NCI-H82 (cell line): ENCODE measurements around the gene GPR156.
"Not testable (repeated sequence)": the region's sequence is repeated elsewhere in the genome, so short reads cannot be mapped to it uniquely, and the experiment has no call there.

Experiments used
- DNase-seq: peaks from one replicate; lab custom pipeline; 2025; lab: John Stamatoyannopoulos, UW

The GPR156 gene

DNA sequence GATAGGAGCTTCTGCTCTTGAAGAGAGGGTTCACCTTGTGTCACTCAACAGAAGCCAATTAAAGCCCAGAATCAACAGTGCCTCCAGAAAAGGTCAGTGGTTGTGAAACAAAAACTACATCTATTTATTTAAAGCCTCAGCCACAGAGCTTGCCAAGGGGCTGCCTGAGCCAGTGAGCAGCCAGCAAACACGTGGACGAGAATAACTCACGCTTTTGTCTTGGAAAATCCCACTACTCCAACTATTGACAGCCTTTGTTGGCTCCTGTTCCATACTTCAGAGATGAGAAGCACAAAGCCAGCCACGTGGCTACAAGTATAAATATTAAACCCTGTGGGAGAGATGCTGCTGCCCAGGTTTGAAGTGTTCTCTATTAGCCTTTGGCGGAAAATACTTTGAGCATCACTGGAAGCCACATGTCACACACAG, 10.3 kb downstream of the GPR156 start:
- peak; percentile 48 for DNase-seq

DNA sequence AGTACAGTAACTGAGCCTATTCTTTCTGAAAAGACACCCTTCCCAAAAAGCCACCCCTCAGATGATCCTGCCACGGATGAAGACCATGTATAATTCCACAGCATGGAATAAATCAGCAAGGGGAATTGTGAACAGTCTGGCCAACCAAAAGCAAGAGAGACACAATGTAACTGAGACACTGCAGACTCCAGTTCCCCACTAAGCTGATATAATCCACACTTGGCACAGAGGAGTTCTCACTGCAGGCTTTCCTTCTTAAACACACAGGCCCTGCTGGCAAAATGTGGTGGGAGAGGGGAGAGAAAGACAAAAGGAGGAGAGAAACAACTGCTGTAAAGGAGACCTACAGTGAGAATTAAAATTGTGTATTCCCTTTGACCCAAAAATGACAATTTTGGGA, 12.7 kb downstream of the GPR156 start:
- peak; percentile 97 for DNase-seq

DNA sequence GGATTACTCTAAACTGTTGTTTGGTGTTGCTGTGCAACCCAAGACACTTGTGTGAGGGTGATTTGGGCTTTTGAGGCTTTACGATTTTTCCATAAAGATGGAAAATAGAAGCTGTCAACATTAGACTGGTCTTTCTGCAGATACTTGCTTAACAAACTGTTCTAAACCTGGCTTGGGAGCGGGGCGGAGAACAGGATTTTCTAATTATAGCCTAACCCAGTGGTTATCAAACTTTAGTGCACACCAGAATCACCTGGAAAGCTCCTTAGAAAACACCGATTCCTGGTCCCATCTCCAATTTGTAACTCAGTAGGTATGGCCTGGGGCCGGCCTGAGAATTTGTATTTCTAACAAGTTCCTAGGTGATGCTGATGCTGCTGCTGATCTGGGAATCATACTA, 19.0 kb downstream of the GPR156 start:
- DNase-seq, result no peak

DNA sequence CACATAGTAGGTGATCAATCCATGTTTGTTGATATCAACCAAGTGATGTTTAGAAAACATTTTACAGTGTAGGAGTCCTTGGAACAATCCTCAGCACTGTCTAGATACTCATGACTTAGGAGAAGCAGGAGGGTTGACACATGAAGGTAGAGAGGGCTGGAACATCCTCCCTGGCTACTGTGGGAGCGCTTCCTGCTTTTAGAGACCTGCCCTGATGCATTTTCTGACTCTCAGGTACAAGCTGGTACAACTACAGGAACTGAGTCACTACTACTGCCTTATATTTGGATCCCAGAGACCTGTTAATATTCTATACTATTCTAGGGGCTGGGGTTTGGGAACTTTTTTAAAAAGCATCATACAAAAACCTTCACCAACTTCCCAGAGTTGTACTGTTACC, 20.1 kb downstream of the GPR156 start:
- DNase-seq, result no peak

DNA sequence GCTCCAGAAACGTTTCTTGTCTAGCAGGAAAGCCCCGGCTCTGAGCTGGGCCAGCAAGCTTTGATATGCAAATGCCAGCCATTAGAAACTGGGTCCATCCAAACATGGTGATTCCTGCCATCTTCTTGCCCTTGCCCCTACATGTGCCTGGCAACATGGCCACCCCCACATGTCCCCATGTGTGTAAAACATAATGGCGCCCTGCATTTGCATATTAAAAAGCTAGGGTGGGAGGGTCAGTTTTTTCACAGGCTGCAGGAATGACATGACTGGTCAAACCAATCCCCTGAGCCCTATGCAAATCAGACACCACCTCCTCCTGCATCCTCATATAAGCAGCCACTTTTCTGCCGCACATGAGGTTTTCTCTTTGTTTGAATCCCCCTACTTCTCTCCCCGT, 21.2 kb downstream of the GPR156 start:
- DNase-seq, result no peak

DNA sequence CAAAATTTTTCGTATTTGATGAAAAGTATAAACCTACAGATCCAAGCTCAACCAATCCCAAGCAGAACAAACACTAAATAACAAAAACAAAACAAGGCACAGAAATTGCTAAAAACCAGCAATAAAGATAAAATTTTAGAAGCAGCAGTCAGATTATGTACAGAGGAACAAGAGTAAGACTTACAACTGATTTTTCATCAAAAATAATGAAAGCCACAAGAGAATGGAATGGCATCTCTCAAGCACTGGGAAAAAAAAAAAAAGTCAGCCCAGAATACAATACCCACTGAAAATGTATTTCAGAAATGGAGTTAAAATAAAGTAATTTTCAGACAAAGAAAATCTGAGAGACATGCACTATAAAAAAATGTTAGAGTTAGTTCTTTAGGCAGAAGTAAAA, 27.0 kb downstream of the GPR156 start:
- no peak for DNase-seq

DNA sequence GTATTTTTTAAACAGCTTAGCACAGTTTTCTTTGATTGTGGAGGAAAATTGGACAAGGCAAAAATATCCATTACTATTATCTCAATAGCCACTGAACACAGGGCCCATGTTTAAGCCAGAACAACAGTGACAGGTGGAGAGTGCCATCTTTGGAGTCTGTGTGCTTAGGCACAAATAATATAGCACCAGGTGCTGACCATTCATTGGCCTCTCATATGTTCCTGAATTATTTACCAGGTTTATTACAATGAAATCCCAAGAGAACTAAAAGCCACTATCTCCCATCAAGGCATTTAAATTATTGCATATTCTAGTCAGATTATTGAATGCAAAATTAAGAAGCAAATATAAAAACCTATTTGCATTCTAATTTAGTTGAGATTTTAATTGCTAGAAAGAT, 39.6 kb downstream of the GPR156 start:
- peak; percentile 20 for DNase-seq

DNA sequence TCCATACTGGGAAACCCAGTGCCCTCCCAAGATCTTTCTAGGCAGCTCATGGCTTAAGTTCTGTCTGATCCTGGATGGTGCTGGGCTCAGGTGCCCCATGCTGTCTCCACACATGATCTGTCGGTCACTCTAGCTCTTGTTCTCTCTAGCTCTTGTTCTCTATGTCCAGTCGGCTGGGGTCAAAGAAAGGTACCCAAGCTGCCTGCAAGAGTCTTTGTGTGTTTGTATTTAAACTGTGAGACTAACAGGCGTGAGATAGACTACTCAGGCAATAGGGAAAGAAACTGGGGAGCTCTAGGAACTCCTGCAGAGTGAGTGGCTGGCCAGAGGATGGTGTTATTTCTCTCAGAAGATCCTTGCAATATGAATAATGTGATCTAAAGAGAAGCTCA, 40.2 kb downstream of the GPR156 start:
- peak; percentile 57 for DNase-seq

DNA sequence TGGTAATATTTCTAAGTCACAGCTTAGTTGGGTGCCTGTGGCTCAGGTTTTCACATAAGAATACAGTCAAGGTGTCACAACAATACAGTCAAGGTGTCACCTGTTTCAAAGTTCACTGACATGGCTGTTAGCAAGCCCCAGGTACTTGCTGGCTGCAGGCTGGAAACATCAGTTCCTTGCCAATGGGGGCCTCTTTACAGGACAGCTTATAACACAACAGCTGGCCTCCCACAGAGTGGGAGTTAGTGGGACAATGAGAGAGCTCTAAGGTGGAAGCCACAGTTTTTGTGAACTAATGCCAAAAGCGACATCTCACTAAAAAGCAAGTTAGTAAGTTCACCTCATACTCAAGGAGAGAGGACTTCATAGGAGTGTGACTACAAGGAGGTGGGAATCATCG, 45.4 kb downstream of the GPR156 start:
- no peak for DNase-seq

DNA sequence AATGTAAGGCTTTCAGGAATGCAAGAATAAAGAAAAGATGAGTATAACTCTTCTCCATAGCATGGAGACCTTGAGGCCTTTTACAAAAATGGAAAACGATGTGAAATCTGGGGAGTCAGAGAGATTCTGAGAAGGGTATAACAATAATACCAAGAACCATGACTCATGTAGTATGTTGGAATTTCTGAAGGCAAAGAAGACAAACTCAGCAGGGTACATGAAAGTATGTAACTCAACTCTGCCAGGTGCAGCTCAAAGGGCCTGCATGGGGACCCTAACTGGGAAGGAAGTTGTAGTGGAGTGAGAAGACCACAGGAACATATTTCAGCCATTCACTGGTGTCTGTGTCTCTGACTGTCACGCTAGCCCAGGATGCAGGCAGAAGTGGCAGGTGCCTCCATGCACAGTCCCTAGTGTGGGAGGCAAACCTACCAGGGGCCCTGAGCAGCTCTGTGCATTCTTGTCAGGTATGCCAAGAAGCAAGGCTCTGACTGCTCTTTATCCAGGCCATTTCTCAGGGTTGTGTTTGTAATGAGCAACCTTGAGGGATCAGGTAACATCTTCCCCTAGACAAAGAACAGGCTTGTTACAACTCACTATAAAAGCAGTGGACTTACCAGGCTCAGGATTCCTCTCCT, 57.2 kb downstream of the GPR156 start:
- no peak for DNase-seq

DNA sequence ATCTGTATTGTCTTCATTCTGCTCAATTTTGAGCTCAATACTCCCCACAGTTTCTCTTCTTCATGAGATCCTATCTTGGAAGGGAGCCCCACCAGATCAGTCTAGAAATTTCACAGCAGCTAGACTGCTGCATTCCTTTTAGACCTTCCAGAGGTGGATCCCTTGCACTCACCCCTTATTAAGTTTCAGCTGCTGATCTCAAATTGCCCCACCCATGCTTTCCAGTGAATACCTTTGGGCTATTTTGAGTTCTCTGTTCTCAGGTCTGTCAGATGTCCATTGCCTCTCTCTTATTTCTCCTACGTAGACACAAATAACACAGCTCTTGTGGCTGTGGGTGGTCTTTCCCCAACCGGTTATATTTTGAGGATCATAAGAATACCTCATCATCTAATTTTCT, 60.8 kb downstream of the GPR156 start:
- no peak for DNase-seq

DNA sequence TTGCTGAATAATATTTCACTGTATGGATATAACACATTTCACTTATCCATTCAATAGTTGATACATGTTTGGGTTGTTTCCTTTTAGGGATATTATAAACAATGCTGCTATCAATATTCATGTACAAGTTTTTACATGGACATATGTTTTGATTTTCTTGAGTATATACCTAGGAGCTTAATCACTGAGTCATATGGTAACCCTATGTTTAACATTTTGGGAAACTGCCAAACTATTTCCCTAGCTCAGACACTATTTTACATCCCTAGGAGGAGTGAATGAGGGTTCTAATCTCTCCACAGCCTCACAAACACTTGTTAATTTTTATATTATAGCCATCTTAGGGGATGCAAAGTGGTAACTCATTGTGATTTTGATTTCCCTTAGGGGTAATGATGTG, 66.0 kb downstream of the GPR156 start:
- DNase-seq, result no peak

DNA sequence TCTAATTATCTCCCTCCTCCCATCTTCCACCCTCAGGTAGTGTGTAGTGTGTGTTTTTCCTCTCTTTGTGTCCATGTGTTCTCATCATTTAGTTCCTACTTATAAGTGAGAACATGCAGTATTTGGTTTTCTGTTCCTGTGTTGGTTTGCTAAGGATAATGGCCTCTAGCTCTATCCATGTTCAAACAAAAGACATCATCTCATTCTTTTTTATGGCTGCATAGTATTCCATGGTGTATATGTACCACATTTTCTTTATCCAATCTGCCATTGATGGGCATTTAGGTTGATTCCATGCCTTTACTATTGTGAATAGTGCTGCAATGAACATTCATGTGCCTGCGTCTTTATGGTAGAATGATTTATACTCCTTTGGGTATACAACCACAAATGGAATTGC, 68.4 kb downstream of the GPR156 start:
- DNase-seq, result not testable (repeated sequence)

DNA sequence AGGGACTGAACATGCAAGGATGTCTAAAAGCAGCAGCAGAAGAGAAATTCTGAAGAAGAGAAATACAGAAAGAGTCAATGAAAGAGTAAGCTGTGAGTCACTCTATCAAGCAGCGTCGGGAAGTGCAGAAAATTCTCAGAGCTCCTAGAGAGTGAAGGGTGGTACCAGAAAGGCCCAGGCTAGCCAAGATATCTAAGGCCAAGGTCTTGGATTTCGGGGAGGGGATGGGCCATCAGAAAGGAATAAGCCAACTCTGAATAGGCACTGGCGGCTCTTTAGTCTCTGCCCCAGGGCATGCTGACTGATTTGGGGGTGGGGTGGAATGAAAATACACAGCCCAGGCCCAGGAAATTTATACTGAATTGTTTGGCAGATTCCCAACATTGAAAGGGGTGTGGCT, 70.8 kb downstream of the GPR156 start:
- peak; percentile 81 for DNase-seq

DNA sequence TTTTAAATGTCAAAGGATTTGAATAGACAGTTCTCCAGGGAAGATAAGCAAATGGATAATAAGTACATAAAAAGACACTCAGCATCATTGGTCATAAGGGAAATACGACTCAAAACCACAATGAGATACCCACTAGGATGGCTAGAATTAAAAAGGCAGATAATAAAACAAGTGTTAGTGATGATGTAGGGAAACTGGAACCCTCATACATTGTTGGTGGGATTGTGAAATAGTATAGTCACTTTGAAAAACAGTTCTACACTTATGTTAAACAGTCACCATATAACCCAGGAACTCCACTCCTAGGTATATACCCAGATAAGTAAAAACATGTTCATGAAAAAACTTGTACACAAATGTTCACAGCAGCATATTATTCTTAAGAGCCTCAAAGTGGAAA, 72.5 kb downstream of the GPR156 start:
- no peak for DNase-seq

DNA sequence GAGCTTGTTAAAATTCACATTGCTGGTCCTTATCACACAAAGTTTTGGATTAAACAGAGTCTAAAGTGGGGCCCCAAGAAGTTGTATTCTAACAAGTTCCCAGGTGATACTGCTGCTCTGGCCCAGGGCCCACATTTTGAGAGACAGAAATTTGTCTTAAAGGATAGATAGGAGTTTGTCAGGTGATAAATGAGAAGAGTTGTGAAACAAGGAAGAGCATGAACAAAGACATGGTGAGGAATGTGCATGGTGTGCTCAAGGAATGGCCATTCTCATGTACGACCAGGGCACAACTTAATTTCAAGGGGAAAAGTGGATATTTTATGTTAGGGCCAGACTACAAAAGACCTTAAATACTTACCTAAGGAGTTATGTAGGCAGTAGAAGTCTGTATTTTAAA, 75.6 kb downstream of the GPR156 start:
- no peak for DNase-seq

DNA sequence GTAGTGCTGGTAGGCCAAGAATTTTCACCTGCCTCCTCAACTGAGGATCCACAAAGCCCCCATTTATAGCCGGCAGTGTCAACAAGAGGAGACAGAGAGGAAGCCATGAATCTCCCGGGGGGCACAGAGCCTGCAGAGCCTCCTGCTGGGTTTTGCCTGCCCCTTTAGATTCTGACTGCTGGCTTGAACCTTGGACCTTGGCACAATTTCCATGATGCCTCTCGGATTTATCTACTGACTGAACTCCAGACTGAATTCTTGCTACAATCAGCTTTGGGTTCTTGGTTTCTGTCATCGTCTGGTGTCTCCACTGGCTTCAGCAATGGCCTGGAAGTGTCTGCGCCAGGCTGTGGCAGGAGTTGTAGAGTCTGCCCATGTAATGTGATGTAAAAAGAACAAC, 80.7 kb downstream of the GPR156 start:
- no peak for DNase-seq

DNA sequence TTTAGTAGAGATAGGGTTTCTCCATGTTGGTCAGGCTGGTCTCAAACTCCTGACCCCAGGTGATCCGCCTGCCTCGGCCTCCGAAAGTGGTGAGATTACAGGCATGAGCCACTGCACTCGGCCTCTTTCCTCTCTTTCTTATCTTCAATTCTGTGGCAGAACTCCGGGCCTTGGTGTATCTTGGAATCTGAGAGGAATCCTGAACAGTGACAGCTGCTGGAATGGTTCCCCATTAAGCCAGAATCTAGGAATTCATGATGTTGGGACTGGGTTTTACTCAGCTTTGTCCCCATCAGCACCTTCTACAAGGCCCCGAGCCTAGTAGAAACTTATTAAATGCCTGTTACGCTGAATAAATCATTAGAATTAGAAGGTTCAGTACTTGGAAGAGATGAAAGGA, 81.4 kb downstream of the GPR156 start:
- no peak for DNase-seq

DNA sequence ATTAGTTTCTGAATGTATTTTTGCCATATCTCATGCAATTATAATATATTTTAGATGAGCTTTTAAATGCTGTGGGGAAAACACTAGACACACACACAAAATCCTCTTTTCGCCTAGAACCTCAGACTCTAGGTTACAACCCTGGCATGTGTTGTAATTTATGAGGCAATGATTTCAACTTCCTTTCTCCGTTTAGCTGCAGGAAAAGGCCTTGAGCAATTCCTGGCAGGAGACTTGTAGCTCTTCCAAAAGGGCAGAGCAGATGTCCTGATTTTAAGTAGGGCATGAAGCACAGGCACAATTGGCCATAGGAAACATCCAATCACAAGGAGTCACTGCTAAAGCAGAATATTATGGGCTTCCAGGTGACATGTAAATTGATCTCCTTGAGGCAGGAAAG, 82.0 kb downstream of the GPR156 start:
- peak; percentile 65 for DNase-seq

DNA sequence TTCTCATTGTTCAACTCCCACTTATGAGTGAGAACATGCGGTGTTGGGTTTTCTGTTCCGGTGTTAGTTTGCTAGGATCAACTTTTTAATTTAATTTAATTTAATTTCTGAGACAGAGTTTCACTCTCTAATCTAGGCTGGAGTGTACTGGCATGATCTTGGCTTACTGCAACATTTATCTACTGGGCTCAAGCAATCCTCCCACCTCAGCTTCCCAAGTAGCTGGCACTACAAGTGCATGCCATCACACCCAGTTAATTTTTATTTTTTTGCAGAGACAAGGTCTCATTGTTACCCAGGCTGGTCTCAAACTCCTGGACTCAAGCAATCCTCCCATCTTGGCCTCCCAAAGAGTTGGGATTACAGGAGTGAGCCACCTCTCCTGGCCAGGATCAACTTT, 82.7 kb downstream of the GPR156 start:
- DNase-seq, result no peak

DNA sequence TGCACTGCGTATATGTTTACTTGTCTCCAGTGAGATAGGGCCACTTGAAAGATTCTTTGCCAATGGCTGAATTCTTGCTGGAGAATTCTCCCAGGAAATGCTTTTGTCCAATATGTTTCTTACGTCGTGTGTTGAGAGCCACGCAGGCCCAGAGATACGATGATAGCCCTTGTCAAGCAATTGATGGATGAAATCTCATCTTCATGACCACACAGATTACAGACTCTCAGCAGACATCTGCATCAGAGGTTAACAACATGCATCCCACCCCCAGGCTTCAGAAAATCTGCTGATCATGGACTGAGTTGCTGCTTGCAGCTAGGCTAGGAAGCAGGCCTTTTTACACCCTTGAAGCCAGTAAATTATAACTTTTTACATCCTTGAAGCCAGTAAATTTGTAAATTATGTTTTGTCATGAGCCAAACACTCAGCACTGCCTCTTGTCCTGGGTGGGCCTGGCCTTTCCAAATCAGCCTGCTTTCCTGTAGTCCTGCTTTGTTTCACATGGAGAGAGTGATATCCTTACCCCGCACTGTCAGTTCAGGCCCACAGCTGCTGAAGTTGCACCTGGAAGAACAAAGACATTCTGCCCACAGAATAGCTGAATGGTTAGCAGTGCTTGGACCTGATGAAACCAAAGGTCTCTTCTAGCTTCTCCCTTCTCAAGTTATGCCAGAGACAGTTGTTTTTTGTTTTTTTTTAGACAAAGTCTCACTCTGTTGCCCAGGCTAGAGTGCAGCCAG, 84.4 kb downstream of the GPR156 start:
- peak; percentile 96 for DNase-seq

DNA sequence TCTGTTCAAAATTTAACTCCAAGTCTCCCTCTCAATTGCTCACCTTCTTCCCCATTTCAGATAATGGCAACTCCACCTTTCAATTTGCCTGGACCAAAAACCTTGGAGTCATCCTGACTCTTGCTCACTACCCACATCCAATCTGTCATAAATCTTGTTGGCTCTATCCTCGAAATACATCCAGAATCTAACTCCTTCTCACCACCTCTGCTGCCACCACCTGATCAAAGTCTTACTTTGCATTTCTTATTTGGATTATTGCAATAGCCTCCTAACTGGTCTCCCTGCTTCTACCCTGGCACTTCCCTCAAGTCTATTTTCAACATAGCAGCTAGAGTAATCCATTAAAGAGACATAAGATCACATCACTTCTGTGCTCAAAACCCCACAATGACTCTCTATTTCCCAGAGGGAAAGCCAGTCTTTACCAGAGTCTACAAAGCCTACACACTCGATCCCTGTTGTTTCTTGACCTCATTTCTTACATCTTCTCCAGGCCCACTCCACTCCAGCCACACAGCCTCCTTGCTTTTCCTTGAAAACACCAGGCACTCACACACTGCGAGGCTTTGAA, 86.6 kb downstream of the GPR156 start:
- peak; percentile 58 for DNase-seq

DNA sequence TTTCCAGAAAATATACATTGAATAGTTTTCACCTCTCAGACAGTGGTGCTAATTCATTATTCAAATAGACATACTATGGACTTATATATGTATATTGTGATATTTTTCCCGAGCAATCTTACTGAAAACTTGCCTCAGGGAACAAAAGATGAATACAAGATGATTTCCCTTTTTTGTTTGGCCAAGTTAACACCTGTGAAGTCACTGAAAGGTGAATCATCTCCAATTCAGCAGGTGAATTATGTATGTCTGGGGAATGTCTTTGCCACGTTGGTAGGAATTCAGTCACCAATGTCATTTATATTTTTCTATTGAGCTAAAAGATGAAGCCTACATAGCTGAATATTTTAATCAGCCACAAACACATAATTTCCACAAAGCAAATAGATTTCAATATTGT, 88.2 kb downstream of the GPR156 start:
- no peak for DNase-seq

DNA sequence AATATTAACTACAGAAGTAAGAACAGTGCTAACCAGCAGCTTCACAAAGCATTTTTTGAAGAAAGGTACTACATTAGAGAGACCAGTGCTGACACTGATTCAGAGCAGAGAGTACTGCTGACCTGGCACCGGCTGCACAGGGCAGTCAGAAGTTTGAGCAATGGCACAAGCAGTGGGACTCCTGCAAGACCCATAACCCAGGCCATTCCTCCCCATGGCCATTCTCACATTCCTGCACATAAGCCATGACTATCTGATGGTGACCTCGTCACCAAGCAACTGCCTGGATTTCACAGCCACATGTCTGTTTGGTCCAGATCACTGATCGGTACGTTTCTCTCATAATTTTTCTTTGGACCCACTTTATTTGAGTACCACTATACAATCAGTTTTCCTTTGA, 88.7 kb downstream of the GPR156 start:
- DNase-seq, result no peak
